K562 (cell line): ENCODE results near the gene SMIM35. TPM values are rescaled to one million over a fixed set of nuclear protein-coding genes. Genes with fewer than 3 reads are reported as not detected.

Source experiments
- E2F4 ChIP-seq: sonication (generic); formaldehyde crosslinking; IDR thresholded peaks from 2 replicates; pipeline ENCODE4 v1.8.0; 2022; ENCODE audit warnings: mild to moderate bottlenecking, low read depth, missing genetic modification reagents
- EHMT2 ChIP-seq: fragments of 450-650 bp; IDR thresholded peaks from 2 replicates; pipeline ENCODE4 v1.6.1; 2018; ENCODE audit warnings: antibody characterized with exemption
- ELF2 ChIP-seq: fragments of 250-450 bp; sonication (Bioruptor Pico); IDR thresholded peaks from 2 replicates; pipeline ENCODE4 v1.5.0; 2021; ENCODE audit warnings: mild to moderate bottlenecking
- ERF ChIP-seq: fragments of 450-650 bp; formaldehyde crosslinking; IDR thresholded peaks from 2 replicates; pipeline ENCODE4 v1.4.0; 2020; ENCODE audit warnings: mild to moderate bottlenecking, mixed read lengths
- ESRRB ChIP-seq: fragments of 250-450 bp; sonication (Bioruptor Pico); IDR thresholded peaks from 2 replicates; pipeline ENCODE4 v1.5.0; 2020; ENCODE audit warnings: mild to moderate bottlenecking, moderate library complexity, borderline replicate concordance
- ETS1 ChIP-seq: conservative IDR thresholded peaks from 2 replicates; pipeline ENCODE4 v1.6.1; 2011; ENCODE audit warnings: low read depth, mild to moderate bottlenecking, low read length; ENCODE audit not compliant: control insufficient read depth
- EZH2 ChIP-seq: IDR thresholded peaks from 2 replicates; pipeline ENCODE4 v1.6.1; 2012; ENCODE audit warnings: low read depth, mild to moderate bottlenecking, inconsistent platforms, low read length, borderline replicate concordance
- GTF2B ChIP-seq: IDR thresholded peaks from 2 replicates; pipeline ENCODE4 v1.6.1; 2011; ENCODE audit not compliant: insufficient read length; ENCODE audit errors: extremely low read depth
- MBD2 ChIP-seq: sonication (generic); IDR thresholded peaks from 2 replicates; pipeline ENCODE4 v1.6.1; 2016; ENCODE audit warnings: low read depth, borderline replicate concordance
- MECOM ChIP-seq: fragments of 250-450 bp; sonication (Bioruptor Pico); IDR thresholded peaks from 2 replicates; pipeline ENCODE4 v1.8.0; 2022; ENCODE audit warnings: inconsistent platforms
- MXI1 ChIP-seq: IDR thresholded peaks from 2 replicates; pipeline ENCODE4 v1.6.1; 2011; ENCODE audit warnings: low read depth, mild to moderate bottlenecking, improper control_type of control experiment, low read length
- POLR2A ChIP-seq: fragments of 450-650 bp; conservative IDR thresholded peaks from 2 replicates; pipeline ENCODE4 v1.6.1; 2016
- POLR2AphosphoS2 ChIP-seq: IDR thresholded peaks from 2 replicates; pipeline ENCODE4 v1.6.1; 2012; ENCODE audit warnings: low read length, improper control_type of control experiment
- PYGO2 ChIP-seq: fragments of 450-650 bp; IDR thresholded peaks from 2 replicates; pipeline ENCODE4 v1.6.1; 2016; ENCODE audit warnings: mild to moderate bottlenecking, missing genetic modification characterization, moderate library complexity, missing compliant biosample characterization
- RERE ChIP-seq: sonication (generic); formaldehyde crosslinking; IDR thresholded peaks from 2 replicates; pipeline ENCODE4 v1.8.0; 2023; ENCODE audit warnings: missing genetic modification reagents, mild to moderate bottlenecking, borderline replicate concordance
- SLC30A9 ChIP-seq: fragments of 250-450 bp; sonication (Bioruptor Pico); IDR thresholded peaks from 2 replicates; pipeline ENCODE4 v1.8.0; 2022; ENCODE audit warnings: mild to moderate bottlenecking, moderate library complexity
- STAT5B ChIP-seq: fragments of 250-450 bp; sonication (Bioruptor Pico); IDR thresholded peaks from 2 replicates; pipeline ENCODE4 v1.8.0; 2021; ENCODE audit warnings: mild to moderate bottlenecking, inconsistent platforms
- ZNF277 ChIP-seq: fragments of 250-450 bp; sonication (Bioruptor Pico); IDR thresholded peaks from 2 replicates; pipeline ENCODE4 v1.8.0; 2022; ENCODE audit warnings: inconsistent platforms, mild to moderate bottlenecking, moderate library complexity, borderline replicate concordance
- ZNF57 ChIP-seq: fragments of 450-650 bp; formaldehyde crosslinking; IDR thresholded peaks from 2 replicates; pipeline ENCODE4 v1.4.0; 2020; ENCODE audit warnings: mild to moderate bottlenecking, moderate library complexity
- polyA plus RNA-seq, 8 experiments: library from polyadenylated mRNA; depleted of rRNA in 4 of 8; stranded (reverse) in 5 of 8; unstranded in 3 of 8; fragments of >200 nt; fragmentation: Nextera tagmentation in 2 of 8; fragmentation: Illumina TruSeq in 1 of 8; extraction: Ambion mirVana in 2 of 8; extraction: Trizol in 1 of 8; gene quantifications; 2 replicates each; pipeline versions ENCODE4 v1.2.1 to v1.2.3, GENCODE V29; 2011 to 2014; ENCODE audit warnings: inconsistent platforms in 1 of 8, missing spikeins in 1 of 8
- total RNA-seq, 7 experiments: library from RNA; depleted of rRNA in 6 of 7; stranded (reverse); fragments of >200 nt in 6 of 7; fragmentation: Illumina TruSeq in 2 of 7; extraction: Trizol in 2 of 7; gene quantifications; 2 replicates each; pipeline versions ENCODE4 v1.2.1 to v1.2.3, GENCODE V29; 2011 to 2021; ENCODE audit warnings: low replicate concordance in 1 of 7

SMIM35 gene
- total and polyA plus RNA-seq, 9 of the 15 experiments (the other 6 are each of a cell fraction or from before 2014, with no cell fraction given): 0.03 TPM; not detected in 7

- no peak for TF ChIP-seq RERE (CRISPR knock-in tag)
- TF ChIP-seq MECOM: no peak
- no peak for TF ChIP-seq E2F4
- peak; percentile 90 for TF ChIP-seq POLR2A
- no peak for TF ChIP-seq SLC30A9 (CRISPR knock-in tag)
- TF ChIP-seq MBD2: peak; percentile 54; the same call in 1 of the 2 replicates
- no peak for TF ChIP-seq STAT5B (CRISPR knock-in tag)
- no peak for TF ChIP-seq ZNF57 (CRISPR knock-in tag)
- TF ChIP-seq POLR2AphosphoS2: no peak
- TF ChIP-seq EZH2: no peak
- no peak for TF ChIP-seq MXI1
- peak; percentile 71; the same call in 1 of the 2 replicates for TF ChIP-seq ESRRB
- no peak for TF ChIP-seq PYGO2 (tag)
- no peak for TF ChIP-seq ELF2 (CRISPR knock-in tag)
- TF ChIP-seq EHMT2: no peak
- no peak for TF ChIP-seq ETS1
- TF ChIP-seq ERF (CRISPR knock-in tag): 0 out of 2 replicates have a peak, but pooled peaks have one; percentile 71
- peak; percentile 85 for TF ChIP-seq GTF2B
- no peak for TF ChIP-seq ZNF277 (CRISPR knock-in tag)
Measured at GRCh38 chr11:118126082-118126838, 39.5 kb upstream of the SMIM35 start (continued).
